ENCODE results near the gene ZNF792.

DNA sequence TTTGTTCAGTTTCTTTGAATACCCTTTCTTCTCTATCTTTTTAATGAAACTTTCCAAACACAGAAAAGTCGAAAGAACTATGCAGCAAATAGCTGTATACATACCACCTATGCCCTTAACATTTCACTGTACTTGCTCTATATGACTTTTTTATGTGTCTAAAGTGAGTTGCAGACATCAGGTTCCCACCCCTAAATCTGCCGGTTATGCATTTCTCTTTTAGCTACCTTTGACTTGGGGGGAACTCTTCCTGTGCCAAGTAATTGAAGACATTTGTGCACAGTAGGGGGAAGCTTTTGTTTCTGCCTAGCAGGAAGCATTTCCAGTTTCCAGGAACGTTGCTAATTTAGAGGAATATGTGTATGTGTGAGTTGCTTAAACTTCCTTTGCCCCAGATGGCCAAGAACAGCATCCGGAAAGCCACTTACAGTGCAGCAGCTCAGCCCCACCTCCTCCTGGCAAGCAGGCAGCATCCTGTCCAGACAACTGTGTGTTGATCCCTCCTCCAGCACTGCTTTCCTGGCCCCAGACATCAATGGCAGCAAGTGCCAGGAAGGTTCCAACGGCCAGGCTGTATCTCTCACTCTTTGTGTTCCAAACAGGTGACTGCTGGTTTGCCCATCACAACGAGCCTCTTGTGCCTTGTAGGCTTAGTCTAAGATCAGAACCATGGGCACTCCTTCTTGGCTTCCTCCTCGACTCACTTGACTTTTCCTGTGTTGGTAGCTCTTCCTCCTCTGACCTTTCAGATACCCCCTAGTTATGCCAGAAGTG is 21.4 kb upstream of the ZNF792 start:
- TF ChIP-seq POLR2A (IDR thresholded peaks at IDR 0.05), result no peak
- TF ChIP-seq, protein P1, sequence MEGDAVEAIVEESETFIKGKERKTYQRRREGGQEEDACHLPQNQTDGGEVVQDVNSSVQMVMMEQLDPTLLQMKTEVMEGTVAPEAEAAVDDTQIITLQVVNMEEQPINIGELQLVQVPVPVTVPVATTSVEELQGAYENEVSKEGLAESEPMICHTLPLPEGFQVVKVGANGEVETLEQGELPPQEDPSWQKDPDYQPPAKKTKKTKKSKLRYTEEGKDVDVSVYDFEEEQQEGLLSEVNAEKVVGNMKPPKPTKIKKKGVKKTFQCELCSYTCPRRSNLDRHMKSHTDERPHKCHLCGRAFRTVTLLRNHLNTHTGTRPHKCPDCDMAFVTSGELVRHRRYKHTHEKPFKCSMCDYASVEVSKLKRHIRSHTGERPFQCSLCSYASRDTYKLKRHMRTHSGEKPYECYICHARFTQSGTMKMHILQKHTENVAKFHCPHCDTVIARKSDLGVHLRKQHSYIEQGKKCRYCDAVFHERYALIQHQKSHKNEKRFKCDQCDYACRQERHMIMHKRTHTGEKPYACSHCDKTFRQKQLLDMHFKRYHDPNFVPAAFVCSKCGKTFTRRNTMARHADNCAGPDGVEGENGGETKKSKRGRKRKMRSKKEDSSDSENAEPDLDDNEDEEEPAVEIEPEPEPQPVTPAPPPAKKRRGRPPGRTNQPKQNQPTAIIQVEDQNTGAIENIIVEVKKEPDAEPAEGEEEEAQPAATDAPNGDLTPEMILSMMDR (IDR thresholded peaks at IDR 0.05), result no peak
